ENCODE measurements around the gene GAPT.

The GAPT gene

DNA sequence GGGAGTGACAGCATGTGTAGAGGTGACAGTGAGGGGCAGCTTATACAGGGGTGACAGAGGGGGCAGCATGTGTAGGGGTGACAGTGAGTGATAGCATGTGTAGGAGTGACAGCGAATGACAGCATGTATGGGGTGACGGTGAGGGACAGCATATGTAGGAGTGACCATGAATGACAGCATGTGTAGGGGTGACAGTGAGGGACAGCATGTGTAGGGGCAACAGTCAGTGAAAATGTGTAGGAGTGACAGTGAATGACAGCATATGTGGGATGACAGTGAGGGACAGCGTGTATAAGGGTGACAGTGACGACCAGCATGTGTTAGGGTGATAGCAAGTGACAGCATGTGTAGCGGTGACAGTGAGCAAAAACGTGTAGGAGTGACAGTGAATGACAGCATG lies 9.4 kb upstream of the GAPT start:
- Histone ChIP-seq H3K36me3 (ENCODE audit: insufficient read depth, low read length) (no peaks in the 10 kb centered on the region), H3F3A (ENCODE audit: insufficient read depth, low read length) (no peaks in the 10 kb centered on the region), H3K4me1 (ENCODE audit: insufficient read depth, low read length, severe bottlenecking) (no peaks in the 10 kb centered on the region), H3K27ac (ENCODE audit: low read depth, low read length, poor library complexity, severe bottlenecking) (no peak overlapping the region), H4K20me1 (ENCODE audit: insufficient read depth, low read length) (no peaks in the 10 kb centered on the region), H2AFZ (ENCODE audit: low read length) (no peak overlapping the region), H3K9me3 (ENCODE audit: low read length) (no peaks in the 10 kb centered on the region), H3K9ac (ENCODE audit: low read length) (no peak overlapping the region), H3K9me2 (ENCODE audit: low read depth, low read length) (no peaks in the 10 kb centered on the region), H3K79me2 (ENCODE audit: insufficient read depth, low read length) (no peaks in the 10 kb centered on the region), H3K4me3 (ENCODE audit: low read depth, low read length, poor library complexity, severe bottlenecking) (no peak overlapping the region), H3K4me2 (ENCODE audit: low read length) (no peak overlapping the region), H3K27me3 (ENCODE audit: insufficient read depth, low read length) (no peaks in the 10 kb centered on the region)
- TF ChIP-seq, protein P1, sequence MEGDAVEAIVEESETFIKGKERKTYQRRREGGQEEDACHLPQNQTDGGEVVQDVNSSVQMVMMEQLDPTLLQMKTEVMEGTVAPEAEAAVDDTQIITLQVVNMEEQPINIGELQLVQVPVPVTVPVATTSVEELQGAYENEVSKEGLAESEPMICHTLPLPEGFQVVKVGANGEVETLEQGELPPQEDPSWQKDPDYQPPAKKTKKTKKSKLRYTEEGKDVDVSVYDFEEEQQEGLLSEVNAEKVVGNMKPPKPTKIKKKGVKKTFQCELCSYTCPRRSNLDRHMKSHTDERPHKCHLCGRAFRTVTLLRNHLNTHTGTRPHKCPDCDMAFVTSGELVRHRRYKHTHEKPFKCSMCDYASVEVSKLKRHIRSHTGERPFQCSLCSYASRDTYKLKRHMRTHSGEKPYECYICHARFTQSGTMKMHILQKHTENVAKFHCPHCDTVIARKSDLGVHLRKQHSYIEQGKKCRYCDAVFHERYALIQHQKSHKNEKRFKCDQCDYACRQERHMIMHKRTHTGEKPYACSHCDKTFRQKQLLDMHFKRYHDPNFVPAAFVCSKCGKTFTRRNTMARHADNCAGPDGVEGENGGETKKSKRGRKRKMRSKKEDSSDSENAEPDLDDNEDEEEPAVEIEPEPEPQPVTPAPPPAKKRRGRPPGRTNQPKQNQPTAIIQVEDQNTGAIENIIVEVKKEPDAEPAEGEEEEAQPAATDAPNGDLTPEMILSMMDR (IDR thresholded peaks at IDR 0.05; ENCODE audit: low read length) = no peak
- no peak for TF ChIP-seq EZH2 (IDR thresholded peaks at IDR 0.05; ENCODE audit: borderline replicate concordance, low read length)

DNA sequence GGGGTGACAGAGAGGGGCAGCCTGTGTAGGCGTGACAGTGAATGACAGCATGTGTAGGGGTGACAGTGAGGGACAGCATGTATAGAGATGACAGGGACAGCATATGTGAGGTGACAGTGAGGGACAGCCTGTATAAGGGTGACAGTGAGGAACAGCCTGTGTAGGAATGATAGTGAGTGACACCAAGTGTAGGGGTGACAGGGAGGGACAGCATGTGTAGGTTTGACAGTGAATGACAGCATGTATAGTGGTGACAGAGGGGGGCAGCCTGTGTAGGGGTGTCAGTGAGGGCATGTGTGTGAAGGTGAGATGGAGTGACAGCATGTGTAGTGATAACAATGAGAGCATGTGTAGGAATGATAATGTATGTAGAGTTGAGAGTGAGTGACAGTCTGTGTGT lies 8.7 kb upstream of the GAPT start:
- no peaks in the 10 kb centered on the region for H3F3A ChIP-seq (ENCODE audit: insufficient read depth, low read length)
- H3K27me3 ChIP-seq (ENCODE audit: insufficient read depth, low read length) = no peaks in the 10 kb centered on the region
- no peaks in the 10 kb centered on the region for H3K36me3 ChIP-seq (ENCODE audit: insufficient read depth, low read length)
- TF ChIP-seq, protein P1 (IDR thresholded peaks at IDR 0.05; ENCODE audit: low read length) = no peak
- TF ChIP-seq EZH2 (IDR thresholded peaks at IDR 0.05; ENCODE audit: borderline replicate concordance, low read length) = no peak
- H2AFZ ChIP-seq (ENCODE audit: low read length) = no peak overlapping the region
- H3K9me3 ChIP-seq (ENCODE audit: low read length) = no peaks in the 10 kb centered on the region
- H4K20me1 ChIP-seq (ENCODE audit: insufficient read depth, low read length) = no peaks in the 10 kb centered on the region
- no peak overlapping the region for H3K4me3 ChIP-seq (ENCODE audit: low read depth, low read length, poor library complexity, severe bottlenecking)
- no peak overlapping the region for H3K27ac ChIP-seq (ENCODE audit: low read depth, low read length, poor library complexity, severe bottlenecking)
- H3K79me2 ChIP-seq (ENCODE audit: insufficient read depth, low read length) = no peaks in the 10 kb centered on the region
- no peak overlapping the region for H3K4me2 ChIP-seq (ENCODE audit: low read length)
- no peaks in the 10 kb centered on the region for H3K9me2 ChIP-seq (ENCODE audit: low read depth, low read length)
- no peak overlapping the region for H3K9ac ChIP-seq (ENCODE audit: low read length)
- H3K4me1 ChIP-seq (ENCODE audit: insufficient read depth, low read length, severe bottlenecking) = no peaks in the 10 kb centered on the region

DNA sequence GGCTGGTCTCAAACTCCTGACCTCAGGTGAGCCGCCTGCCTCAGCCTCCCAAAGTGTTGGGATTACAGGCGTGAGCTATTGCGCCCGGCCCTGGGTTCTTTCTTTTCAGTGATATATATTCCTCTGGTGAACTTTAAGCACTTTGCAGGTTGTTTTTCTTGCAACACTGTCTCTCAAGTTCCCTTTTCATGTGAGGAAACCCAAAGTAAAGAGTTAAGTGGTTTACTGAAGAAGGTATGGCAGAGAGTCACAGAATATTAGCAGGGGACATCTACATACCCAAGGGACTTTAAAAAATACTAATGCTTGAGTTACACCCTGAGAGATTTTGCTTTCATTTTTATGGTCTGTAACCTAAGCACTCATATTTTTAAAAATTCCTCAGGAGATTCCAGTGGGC lies 6.7 kb upstream of the GAPT start:
- Histone ChIP-seq H3K36me3 (ENCODE audit: insufficient read depth, low read length) (no peaks in the 10 kb centered on the region), H3K4me1 (ENCODE audit: insufficient read depth, low read length, severe bottlenecking) (no peaks in the 10 kb centered on the region), H2AFZ (ENCODE audit: low read length) (no peak overlapping the region), H4K20me1 (ENCODE audit: insufficient read depth, low read length) (no peaks in the 10 kb centered on the region), H3K4me3 (ENCODE audit: low read depth, low read length, poor library complexity, severe bottlenecking) (no peak overlapping the region), H3K4me2 (ENCODE audit: low read length) (no peak overlapping the region), H3K27ac (ENCODE audit: low read depth, low read length, poor library complexity, severe bottlenecking) (no peak overlapping the region), H3K9me2 (ENCODE audit: low read depth, low read length) (no peaks in the 10 kb centered on the region), H3K9me3 (ENCODE audit: low read length) (no peaks in the 10 kb centered on the region), H3K79me2 (ENCODE audit: insufficient read depth, low read length) (no peaks in the 10 kb centered on the region), H3K9ac (ENCODE audit: low read length) (no peak overlapping the region), H3K27me3 (ENCODE audit: insufficient read depth, low read length) (no peaks in the 10 kb centered on the region), H3F3A (ENCODE audit: insufficient read depth, low read length) (no peaks in the 10 kb centered on the region)
- no peak for TF ChIP-seq EZH2 (IDR thresholded peaks at IDR 0.05; ENCODE audit: borderline replicate concordance, low read length)
- TF ChIP-seq, protein P1 (IDR thresholded peaks at IDR 0.05; ENCODE audit: low read length) = no peak
